Kidney glomerular epithelial cell (primary cell): Measurements from ENCODE around the gene CRYBA4.

Experiments used
- DNase-seq: peaks from one replicate; lab custom pipeline; 2025; lab: John Stamatoyannopoulos, UW

The CRYBA4 gene

GRCh38 chr22:26621663-26622062 lies at the start of gene CRYBA4:
CRYBA4 (plus strand) TSS chr22:26621963; CDS start chr22:26622597, 634 bp downstream.
- no peak for DNase-seq

GRCh38 chr22:26573026-26573662 lies 48.6 kb upstream of the CRYBA4 start:
- DNase-seq = no peak

- no peak for DNase-seq
Observed at GRCh38 chr22:26574001-26574723, 47.6 kb upstream of the CRYBA4 start.

- DNase-seq = no peak
Observed at GRCh38 chr22:26576026-26576680, 45.6 kb upstream of the CRYBA4 start.

- no peak for DNase-seq
Observed at GRCh38 chr22:26577081-26577480, 44.7 kb upstream of the CRYBA4 start.

GRCh38 chr22:26579331-26579886 lies 42.4 kb upstream of the CRYBA4 start:
- no peak for DNase-seq

- no peak for DNase-seq
Observed at GRCh38 chr22:26580240-26580962, 41.4 kb upstream of the CRYBA4 start.

GRCh38 chr22:26581026-26581425 lies 40.7 kb upstream of the CRYBA4 start:
- no peak for DNase-seq

- DNase-seq = no peak
Observed at GRCh38 chr22:26581633-26582168, 40.1 kb upstream of the CRYBA4 start.

GRCh38 chr22:26584010-26584409 lies 37.8 kb upstream of the CRYBA4 start:
- no peak for DNase-seq

GRCh38 chr22:26585104-26585790 lies 36.5 kb upstream of the CRYBA4 start:
- peak; percentile 47 for DNase-seq

GRCh38 chr22:26586556-26587325 lies 35.0 kb upstream of the CRYBA4 start:
- no peak for DNase-seq

- DNase-seq = no peak
Observed at GRCh38 chr22:26587991-26588613, 33.7 kb upstream of the CRYBA4 start.

GRCh38 chr22:26588729-26589366 lies 32.9 kb upstream of the CRYBA4 start:
- DNase-seq = no peak

- no peak for DNase-seq
Observed at GRCh38 chr22:26589367-26589844, 32.4 kb upstream of the CRYBA4 start.

- peak; percentile 63 for DNase-seq
Observed at GRCh38 chr22:26589845-26590736, 31.7 kb upstream of the CRYBA4 start, which contains the start of gene TPST2. TPST2 (minus strand) TSS chr22:26590132; CDS start chr22:26541630, 48,502 bp downstream.

- no peak for DNase-seq
Observed at GRCh38 chr22:26592421-26592891, 29.3 kb upstream of the CRYBA4 start.

- no peak for DNase-seq
Observed at GRCh38 chr22:26593763-26594162, 28.0 kb upstream of the CRYBA4 start.
